Adrenal gland (tissue), 12 donors: ENCODE data around the gene ATG9B. TPM values are rescaled to one million over a fixed set of nuclear protein-coding genes. Genes with fewer than 3 reads are reported as not detected.

Experiments
- DNase-seq, 7 donors: peaks; one replicate each; pipeline ENCODE4 v3.0.0-alpha.2; 2019 to 2020
- H3K27ac ChIP-seq, 5 donors: fragments of 200-600 bp; sonication (generic) in 4 of 5; 1 replicate in 3 of 5; 2 replicates in 2 of 5; pipeline versions ENCODE4 v1.5.1 to v1.8.0; 2016 to 2020; ENCODE audit warnings: mild to moderate bottlenecking in 1 of 5
- H3K27me3 ChIP-seq: fragments of 200-600 bp; 2 replicates; pipeline ENCODE4 v1.8.0; 2021
- H3K36me3 ChIP-seq, 2 donors: fragments of 200-600 bp; replicated peaks in 1 of 2; 1 replicate in 1 of 2; 2 replicates in 1 of 2; pipeline versions ENCODE4 v1.5.1 to v1.8.0; 2018 to 2022
- H3K4me1 ChIP-seq, 2 donors: fragments of 200-600 bp; replicated peaks in 1 of 2; 1 replicate in 1 of 2; 2 replicates in 1 of 2; pipeline versions ENCODE4 v1.5.1 to v1.8.0; 2018 to 2021
- H3K4me3 ChIP-seq, 4 donors: fragments of 200-600 bp; sonication (generic) in 3 of 4; one replicate each; pipeline ENCODE4 v1.5.1; 2016 to 2018
- H3K9me3 ChIP-seq, 3 donors: fragments of 200-600 bp; sonication (generic) in 1 of 3; replicated peaks in 1 of 3; 1 replicate in 2 of 3; 2 replicates in 1 of 3; pipeline versions ENCODE4 v1.5.1 to v1.8.0; 2016 to 2021
- CTCF ChIP-seq, 6 experiments: fragments of 450-650 bp in 4 of 6; fragments of 200-600 bp in 2 of 6; sonication (generic) in 1 of 6; IDR thresholded peaks; 1 replicate in 5 of 6; 2 replicates in 1 of 6; pipeline versions ENCODE4 v1.5.1 to v1.8.0; 2016 to 2021; ENCODE audit warnings: antibody characterized with exemption in 6 of 6, mild to moderate bottlenecking in 2 of 6, moderate library complexity in 1 of 6
- POLR2A ChIP-seq, 2 donors: fragments of 450-650 bp; IDR thresholded peaks; one replicate each; pipeline ENCODE4 v1.6.1; 2017; ENCODE audit warnings: antibody characterized with exemption in 2 of 2, mild to moderate bottlenecking in 2 of 2, moderate library complexity in 1 of 2
- WGBS, 4 donors: extraction: QIAGEN DNeasy Blood & Tissue Kit in 2 of 4; methylation state at CpG; one replicate each; pipeline versions ENCODE4 v1.1.5 to v1.1.7; 2013 to 2017; 5-methylcytosine and 5-hydroxymethylcytosine counted together
- intact Hi-C, 2 donors: fragments of 100-400 bp; cut with DNase I; formaldehyde crosslinking; loops; one replicate each; pipeline versions ENCODE4 v1.14.1 to v1.15.0; 2022 to 2023
- polyA plus RNA-seq, 3 donors: library from polyadenylated mRNA; stranded (reverse); fragments of 200-250 nt in 2 of 3; fragments of 350-450 nt in 1 of 3; fragmentation: Illumina TruSeq in 1 of 3; extraction: RNeasy Lipid Tissue Mini Kit (QIAGEN cat#74804) in 1 of 3; gene quantifications; one replicate each; pipeline ENCODE4 v1.2.3, GENCODE V29; 2013 to 2014
- total RNA-seq, 9 donors: library from RNA; depleted of rRNA in 4 of 9; stranded (reverse); fragments of >200 nt in 4 of 9; fragments of 120-200 nt in 1 of 9; fragmentation: NEBNext Ultra II Directional in 1 of 9; extraction: Animal tissue kit (Norgen Biotek cat#: 25700) in 1 of 9; gene quantifications; one replicate each; pipeline versions ENCODE4 v1.1.0 to v1.2.4, GENCODE V29; 2013 to 2023
- donor health status: healthy with polysubstance abuse.
- donor health status: Bipolar disorder and iron deficiency.
- donor health status: DM: yes; HTN: yes; CAD: no.
- donor health status: DM: no; HTN: no; CAD: no.
- donor health status: DM: no; HTN: no; CAD: no.
- donor health status: DM: yes; HTN: yes; CAD: no.

ATG9B gene
- total and polyA plus RNA-seq, 12 donors = 0.23 to 7.8 (median 0.46) TPM; not detected in 2

GRCh38 chr7:151016505-151016904 is 7.8 kb downstream of the ATG9B start:
- peaks cover 4 to 12% of the 10 kb centered on the region in 2 donors for H3K4me1 ChIP-seq
- intact Hi-C loops = loop anchor here in 1 of 2 donors (5.0 kb wide), 1 partner anchor 96 kb away; no protein-coding TSS in a partner anchor
- 82 to 87% (median 85%) methylated on average over 6 to 8 of the region's 8 CpGs for WGBS, 4 donors
- H3K4me3 ChIP-seq = no peak overlapping the region
- TF ChIP-seq CTCF (IDR thresholded peaks at IDR 0.05) = no peak
- TF ChIP-seq POLR2A (IDR thresholded peaks at IDR 0.05) = no peak
- H3K27me3 ChIP-seq = peaks cover 46% of the 10 kb centered on the region
- DNase-seq = no peak
- no peaks in the 10 kb centered on the region for H3K36me3 ChIP-seq
- H3K27ac ChIP-seq = no peak overlapping the region
- H3K9me3 ChIP-seq = no peaks in the 10 kb centered on the region

DNA sequence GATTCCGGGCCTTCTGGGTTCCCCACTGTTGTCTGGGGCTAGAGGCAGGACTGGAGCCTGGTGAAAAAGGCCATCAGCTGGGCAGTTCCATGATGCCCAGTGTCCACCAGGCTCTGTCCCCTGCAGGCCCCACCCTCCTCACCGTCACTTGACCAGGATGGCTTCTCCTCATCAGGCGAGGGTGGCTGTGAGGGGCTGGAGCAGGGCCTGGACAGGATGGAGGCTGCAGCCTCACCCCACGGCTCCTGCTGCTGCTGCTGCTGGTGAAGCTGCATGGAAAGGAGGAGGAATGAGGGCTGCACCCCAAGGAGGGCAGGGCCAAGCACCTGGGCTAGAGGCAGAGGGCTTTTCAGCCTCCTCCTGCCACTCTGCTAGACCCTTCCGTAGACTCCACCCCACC is 8.3 kb downstream of the ATG9B start:
- intact Hi-C loops = loop anchor here in 1 of 2 donors (5.0 kb wide), 1 partner anchor 96 kb away; no protein-coding TSS in a partner anchor
- 75 to 96% (median 81%) methylated on average over 4 to 5 of the region's 5 CpGs for WGBS, 4 donors
- Histone ChIP-seq H3K9me3 (no peaks in the 10 kb centered on the region), H3K4me3 (no peak overlapping the region), H3K36me3 (no peaks in the 10 kb centered on the region), H3K4me1 (peaks cover 4 to 12% of the 10 kb centered on the region in 2 donors), H3K27me3 (peaks cover 46% of the 10 kb centered on the region), H3K27ac (no peak overlapping the region)
- no peak for TF ChIP-seq POLR2A (IDR thresholded peaks at IDR 0.05)
- TF ChIP-seq CTCF (IDR thresholded peaks at IDR 0.05) = no peak
- DNase-seq = no peak

- Histone ChIP-seq H3K36me3 (no peaks in the 10 kb centered on the region), H3K27ac (no peak overlapping the region), H3K4me1 (peaks cover 4 to 12% of the 10 kb centered on the region in 2 donors), H3K9me3 (no peaks in the 10 kb centered on the region), H3K27me3 (peaks cover 37% of the 10 kb centered on the region), H3K4me3 (no peak overlapping the region)
- intact Hi-C loops = loop anchor here in 1 of 2 donors (5.0 kb wide), 1 partner anchor 97 kb away; no protein-coding TSS in a partner anchor
- no peak for DNase-seq
- WGBS, 4 donors = 75 to 81% (median 77%) methylated on average over 4 to 8 of the region's 8 CpGs
- TF ChIP-seq POLR2A (IDR thresholded peaks at IDR 0.05) (no peak), CTCF (IDR thresholded peaks at IDR 0.05) (no peak)
These were observed 9.3 kb downstream of the ATG9B start for GRCh38 chr7:151014950-151015349.

DNA sequence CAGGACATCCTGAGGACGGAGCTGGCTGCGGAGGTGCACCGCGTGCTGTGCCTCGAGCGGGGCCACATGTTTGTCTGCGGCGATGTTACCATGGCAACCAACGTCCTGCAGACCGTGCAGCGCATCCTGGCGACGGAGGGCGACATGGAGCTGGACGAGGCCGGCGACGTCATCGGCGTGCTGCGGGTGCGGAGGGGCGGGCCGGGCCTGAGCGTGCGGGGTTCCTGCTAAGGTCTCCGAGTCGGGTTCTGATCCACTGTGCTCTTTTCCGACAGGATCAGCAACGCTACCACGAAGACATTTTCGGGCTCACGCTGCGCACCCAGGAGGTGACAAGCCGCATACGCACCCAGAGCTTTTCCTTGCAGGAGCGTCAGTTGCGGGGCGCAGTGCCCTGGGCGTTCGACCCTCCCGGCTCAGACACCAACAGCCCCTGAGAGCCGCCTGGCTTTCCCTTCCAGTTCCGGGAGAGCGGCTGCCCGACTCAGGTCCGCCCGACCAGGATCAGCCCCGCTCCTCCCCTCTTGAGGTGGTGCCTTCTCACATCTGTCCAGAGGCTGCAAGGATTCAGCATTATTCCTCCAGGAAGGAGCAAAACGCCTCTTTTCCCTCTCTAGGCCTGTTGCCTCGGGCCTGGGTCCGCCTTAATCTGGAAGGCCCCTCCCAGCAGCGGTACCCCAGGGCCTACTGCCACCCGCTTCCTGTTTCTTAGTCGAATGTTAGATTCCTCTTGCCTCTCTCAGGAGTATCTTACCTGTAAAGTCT is 10.4 kb downstream of the ATG9B start:
- Histone ChIP-seq H3K27ac (no peak overlapping the region), H3K4me1 (peaks cover 2 to 9% of the 10 kb centered on the region in 2 donors), H3K27me3 (peaks cover 27% of the 10 kb centered on the region), H3K4me3 (peak overlapping the region in 1 of 4 donors; percentile 25), H3K36me3 (no peaks in the 10 kb centered on the region), H3K9me3 (no peaks in the 10 kb centered on the region)
- peak; percentile 68 to 95 (median 72) for DNase-seq
- intact Hi-C loops = no loop called here
- 24 to 55% (median 28%) methylated on average over 20 to 55 of the region's 55 CpGs for WGBS, 4 donors
- no peak for TF ChIP-seq POLR2A (IDR thresholded peaks at IDR 0.05)
- TF ChIP-seq CTCF (IDR thresholded peaks at IDR 0.05) = no peak
